HEK293T (cell line): ENCODE measurements around the gene CAMLG.

Experiments used
- ARNT ChIP-seq: fragments of 450-650 bp; IDR thresholded peaks from 2 replicates; pipeline ENCODE4 v1.6.1; 2017; ENCODE audit warnings: mild to moderate bottlenecking
- FOXA1 ChIP-seq: fragments of 450-650 bp; IDR thresholded peaks from 2 replicates; pipeline ENCODE4 v1.6.1; 2016; ENCODE audit warnings: mild to moderate bottlenecking
- LEF1 ChIP-seq: fragments of 450-650 bp; IDR thresholded peaks from 2 replicates; pipeline ENCODE4 v1.6.1; 2017; ENCODE audit warnings: mild to moderate bottlenecking, borderline replicate concordance
- SP1 ChIP-seq: fragments of 450-650 bp; IDR thresholded peaks from 2 replicates; pipeline ENCODE4 v1.6.1; 2017

DNA sequence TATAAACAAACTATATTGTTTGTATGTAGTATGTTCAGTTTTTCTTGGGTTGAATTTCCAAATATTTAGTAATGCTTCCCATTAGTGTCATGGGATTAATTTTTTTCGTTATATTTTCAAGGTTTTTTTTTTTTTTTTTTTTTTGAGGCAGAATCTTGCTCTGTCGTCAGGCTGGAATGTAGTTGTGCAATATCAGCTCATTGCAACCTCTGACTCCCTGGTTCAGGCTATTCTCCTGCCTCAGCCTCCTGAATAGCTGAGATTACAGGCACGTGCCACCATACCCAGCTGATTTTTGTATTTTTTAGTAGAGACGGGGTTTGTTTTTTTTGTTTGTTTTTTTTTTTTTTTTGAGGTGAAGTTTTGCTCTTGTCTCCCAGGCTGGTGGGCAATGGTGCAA is 30.9 kb downstream of the CAMLG start:
- TF ChIP-seq LEF1, result no peak
- TF ChIP-seq FOXA1, result no peak
- no peak for TF ChIP-seq SP1
- TF ChIP-seq ARNT, result no peak
